Middle frontal gyrus (tissue), 1 donor: ENCODE data around the gene FAM89A.
"Not testable (repeated sequence)": the region's sequence is repeated elsewhere in the genome, so short reads cannot be mapped to it uniquely, and the experiment has no call there.

Experiments
- DNase-seq: peaks from one replicate; pipeline ENCODE4 v3.0.0-alpha.2; 2015; ENCODE audit warnings: low spot score; ENCODE audit errors: extremely low spot score

Gene FAM89A

GRCh38 chr1:231035799-231036198 lies 4.3 kb downstream of the FAM89A start:
- DNase-seq: no peak

GRCh38 chr1:231032963-231033362 lies 7.1 kb downstream of the FAM89A start:
- DNase-seq: no peak

- no peak for DNase-seq
Measured at GRCh38 chr1:231029841-231030240, 10.2 kb downstream of the FAM89A start.

GRCh38 chr1:231029247-231029646 lies 10.8 kb downstream of the FAM89A start:
- not testable (repeated sequence) for DNase-seq

GRCh38 chr1:231028682-231029081 lies 11.4 kb downstream of the FAM89A start:
- DNase-seq: no peak

GRCh38 chr1:231027971-231028370 lies 12.1 kb downstream of the FAM89A start:
- DNase-seq: no peak

- DNase-seq: no peak
Measured at GRCh38 chr1:231027136-231027925, 12.7 kb downstream of the FAM89A start.

GRCh38 chr1:231026576-231026975 lies 13.5 kb downstream of the FAM89A start:
- DNase-seq: no peak

- no peak for DNase-seq
Measured at GRCh38 chr1:231023150-231023549, 16.9 kb downstream of the FAM89A start.

GRCh38 chr1:231022543-231022942 lies 17.5 kb downstream of the FAM89A start:
- not testable (repeated sequence) for DNase-seq

- no peak for DNase-seq
Measured at GRCh38 chr1:231021540-231022031, 18.5 kb downstream of the FAM89A start.

- DNase-seq: no peak
Measured at GRCh38 chr1:231020816-231021215, 19.2 kb downstream of the FAM89A start.

- DNase-seq: no peak
Measured at GRCh38 chr1:231020139-231020601, 19.9 kb downstream of the FAM89A start.

- no peak for DNase-seq
Measured at GRCh38 chr1:231019711-231020110, 20.3 kb downstream of the FAM89A start.

- no peak for DNase-seq
Measured at GRCh38 chr1:231016966-231017365, 23.1 kb downstream of the FAM89A start.

GRCh38 chr1:231016234-231016633 lies 23.8 kb downstream of the FAM89A start:
- DNase-seq: no peak

- DNase-seq: no peak
Measured at GRCh38 chr1:231013391-231014015, 26.6 kb downstream of the FAM89A start.

- no peak for DNase-seq
Measured at GRCh38 chr1:231011963-231012362, 28.1 kb downstream of the FAM89A start.

GRCh38 chr1:231011360-231011759 lies 28.7 kb downstream of the FAM89A start:
- no peak for DNase-seq

GRCh38 chr1:231007535-231007934 lies 32.5 kb downstream of the FAM89A start:
- DNase-seq: not testable (repeated sequence)

- no peak for DNase-seq
Measured at GRCh38 chr1:231001892-231002291, 38.2 kb downstream of the FAM89A start.

- DNase-seq: no peak
Measured at GRCh38 chr1:231000639-231001038, 39.4 kb downstream of the FAM89A start.

GRCh38 chr1:231000201-231000600 lies 39.9 kb downstream of the FAM89A start:
- DNase-seq: no peak
